SK-N-SH (cell line): ENCODE data around the gene NRG4. TPM values are rescaled to one million over a fixed set of nuclear protein-coding genes. Genes with fewer than 3 reads are reported as not detected.

ENCODE experiments used
- polyA plus RNA-seq, 3 experiments: library from polyadenylated mRNA; depleted of rRNA; stranded (reverse); fragments of >200 nt; gene quantifications; 2 replicates each; pipeline ENCODE4 v1.2.3, GENCODE V29; 2012
- small RNA-seq, 7 experiments: library from RNA; depleted of rRNA; stranded (forward); fragments of <200 nt; gene quantifications; one replicate each; pipeline ENCODE3, GENCODE V24; 2012

NRG4 gene
- polyA plus RNA-seq, 1 of the 3 experiments (the other 2 are of a cell fraction) = not detected

Small RNA genes lying within 50 kb of the gene (small RNA-seq; reads per million reads assigned to genes)
- gene RN7SL510P = 0 reads per million in 7 experiments

Other genes with a start within 250 kb of the NRG4 start
- gene UBE2Q2, start 169.0 kb downstream of the NRG4 start, polyA plus RNA-seq (2012; rRNA removed) = 14.5 and 15.4 TPM in 2 replicates
- gene FBXO22, start 108.5 kb downstream of the NRG4 start, polyA plus RNA-seq (2012; rRNA removed) = 34.4 and 34.8 TPM in 2 replicates
- gene TMEM266, start 47.6 kb upstream of the NRG4 start, polyA plus RNA-seq (2012; rRNA removed) = 0.05 and 0.07 TPM in 2 replicates